Hepatocyte (in vitro differentiated cells): ENCODE measurements around the gene SLC47A2. TPM values are rescaled to one million over a fixed set of nuclear protein-coding genes. Genes with fewer than 3 reads are reported as not detected.

Source experiments
- DNase-seq: peaks from one replicate; pipeline ENCODE4 v3.0.0-alpha.2; 2016; ENCODE audit warnings: low spot score
- H2AFZ ChIP-seq: fragments of 200-600 bp; sonication (generic); 2 replicates; pipeline ENCODE4 v1.6.0; 2016; ENCODE audit warnings: antibody characterized with exemption, mild to moderate bottlenecking
- H3K27ac ChIP-seq: fragments of 200-600 bp; sonication (generic); 2 replicates; pipeline ENCODE4 v1.5.1; 2016; ENCODE audit warnings: mild to moderate bottlenecking
- H3K27me3 ChIP-seq: fragments of 200-600 bp; sonication (generic); 2 replicates; pipeline ENCODE4 v1.6.1; 2016
- H3K36me3 ChIP-seq: fragments of 200-600 bp; sonication (generic); replicated peaks from 2 replicates; pipeline ENCODE4 v1.5.1; 2016; ENCODE audit warnings: low read depth; ENCODE audit not compliant: insufficient read depth
- H3K4me1 ChIP-seq: fragments of 200-600 bp; sonication (generic); 2 replicates; pipeline ENCODE4 v1.5.1; 2016; ENCODE audit warnings: mild to moderate bottlenecking, moderate library complexity; ENCODE audit not compliant: insufficient read depth
- H3K4me2 ChIP-seq: fragments of 200-600 bp; sonication (generic); 2 replicates; pipeline ENCODE4 v1.6.0; 2016
- H3K4me3 ChIP-seq: fragments of 200-600 bp; sonication (generic); 2 replicates; pipeline ENCODE4 v1.5.1; 2016; ENCODE audit warnings: mild to moderate bottlenecking
- H3K79me2 ChIP-seq: fragments of 200-600 bp; sonication (generic); 2 replicates; pipeline ENCODE4 v1.6.0; 2017; ENCODE audit warnings: mild to moderate bottlenecking
- H3K9me2 ChIP-seq: fragments of 200-600 bp; sonication (generic); replicated peaks from 2 replicates; pipeline ENCODE4 v1.6.0; 2017; ENCODE audit warnings: mild to moderate bottlenecking; ENCODE audit not compliant: insufficient read depth
- H3K9me3 ChIP-seq: fragments of 200-600 bp; sonication (generic); 2 replicates; pipeline ENCODE4 v1.5.1; 2016; ENCODE audit warnings: low read depth, mild to moderate bottlenecking
- H4K20me1 ChIP-seq: fragments of 200-600 bp; sonication (generic); 2 replicates; pipeline ENCODE4 v1.6.0; 2016; ENCODE audit warnings: mild to moderate bottlenecking; ENCODE audit not compliant: insufficient read depth, poor library complexity, severe bottlenecking
- CTCF ChIP-seq: fragments of 200-600 bp; sonication (generic); IDR thresholded peaks from 2 replicates; pipeline ENCODE4 v1.5.1; 2016; ENCODE audit warnings: antibody characterized with exemption, mild to moderate bottlenecking; ENCODE audit not compliant: poor library complexity
- EZH2 ChIP-seq: fragments of 200-600 bp; sonication (generic); IDR thresholded peaks from 2 replicates; pipeline ENCODE4 v1.6.1; 2016; ENCODE audit warnings: antibody characterized with exemption, mild to moderate bottlenecking, borderline replicate concordance
- EZH2phosphoT487 ChIP-seq: fragments of 200-600 bp; sonication (generic); IDR thresholded peaks from one replicate; pipeline ENCODE4 v1.6.1; 2018; ENCODE audit warnings: antibody characterized with exemption, mild to moderate bottlenecking, low read depth, moderate library complexity; ENCODE audit not compliant: unreplicated experiment, severe bottlenecking
- WGBS: methylation state at CpG from one replicate; pipeline ENCODE4 v1.1.6; 2016; ENCODE audit warnings: low lambda C conversion rate; ENCODE audit errors: missing lambda C conversion rate; 5-methylcytosine and 5-hydroxymethylcytosine counted together
- polyA plus RNA-seq: library from polyadenylated mRNA; unstranded; fragments of >200 nt; fragmentation: Nextera tagmentation; extraction: Ambion mirVana; gene quantifications from 2 replicates; pipeline ENCODE4 v1.2.1, GENCODE V29; 2016
- total RNA-seq: library from RNA; depleted of rRNA; stranded (reverse); fragments of >200 nt; gene quantifications from 2 replicates; pipeline ENCODE4 v1.2.3, GENCODE V29; 2014

The SLC47A2 gene
- total and polyA plus RNA-seq, 2 experiments from 2014 or later, result 0.07 TPM; not detected in 1

DNA sequence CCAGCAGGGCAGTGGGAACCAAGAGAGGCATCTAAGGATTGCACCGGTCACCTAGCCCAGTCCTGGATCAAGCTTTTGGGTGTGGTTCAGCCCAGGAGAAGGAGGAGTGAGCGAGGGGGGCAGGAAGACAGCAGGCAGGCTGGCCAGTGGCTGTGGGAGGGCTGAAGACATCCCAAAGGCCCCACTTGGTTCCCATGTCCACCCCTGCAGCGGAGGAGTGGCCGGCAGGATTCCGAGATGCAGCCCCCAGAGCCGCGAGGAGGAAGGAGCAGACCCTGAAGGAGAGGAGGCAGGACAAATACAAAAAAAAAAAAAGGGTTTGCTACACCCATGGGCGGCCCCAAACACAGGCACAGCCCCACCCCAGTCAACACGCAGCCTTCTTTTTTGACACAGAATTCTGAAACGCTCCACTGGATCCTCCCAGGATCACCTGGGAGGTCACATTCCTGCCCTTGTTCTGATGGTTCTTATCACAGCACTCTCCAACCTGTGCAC, 1.1 kb upstream of the SLC47A2 start:
- H3K4me1 ChIP-seq, result peaks cover 5% of the 10 kb centered on the region
- no peak overlapping the region for H3K4me3 ChIP-seq
- WGBS, result 87% methylated on average over 10 of the region's 10 CpGs
- no peaks in the 10 kb centered on the region for H3K27me3 ChIP-seq
- H3K79me2 ChIP-seq, result no peaks in the 10 kb centered on the region
- H3K9me3 ChIP-seq, result no peaks in the 10 kb centered on the region
- no peaks in the 10 kb centered on the region for H4K20me1 ChIP-seq
- no peaks in the 10 kb centered on the region for H3K9me2 ChIP-seq
- no peak overlapping the region for H3K27ac ChIP-seq
- no peak overlapping the region for H2AFZ ChIP-seq
- TF ChIP-seq EZH2phosphoT487, result no peak
- no peak for TF ChIP-seq CTCF
- no peak for TF ChIP-seq EZH2
- H3K36me3 ChIP-seq, result no peaks in the 10 kb centered on the region
- H3K4me2 ChIP-seq, result no peak overlapping the region
- no peak for DNase-seq

DNA sequence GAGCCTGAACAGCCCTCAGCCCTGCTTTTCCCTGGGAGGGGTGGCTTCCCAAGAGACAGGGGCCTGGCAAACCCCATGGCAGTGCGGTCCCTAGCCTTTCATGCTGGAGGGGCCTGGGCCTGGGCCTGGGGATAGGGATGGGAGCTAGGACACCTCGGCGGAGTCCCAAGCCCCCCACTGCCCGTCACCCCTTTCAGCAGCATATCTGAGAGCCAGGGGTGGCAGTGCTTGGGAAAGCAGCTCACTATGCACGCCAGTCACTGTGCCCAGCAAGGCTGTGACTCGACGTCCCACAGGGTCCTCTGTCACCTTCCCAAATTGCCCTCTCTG, 612 bp upstream of the SLC47A2 start:
- Histone ChIP-seq H3K27me3 (no peaks in the 10 kb centered on the region), H3K36me3 (no peaks in the 10 kb centered on the region), H2AFZ (no peak overlapping the region), H3K79me2 (no peaks in the 10 kb centered on the region), H3K9me3 (no peaks in the 10 kb centered on the region), H3K4me3 (no peak overlapping the region), H3K4me2 (no peak overlapping the region), H4K20me1 (no peaks in the 10 kb centered on the region), H3K9me2 (no peaks in the 10 kb centered on the region), H3K4me1 (peaks cover 5% of the 10 kb centered on the region), H3K27ac (no peak overlapping the region)
- 90% methylated on average over 7 of the region's 7 CpGs for WGBS
- no peak for DNase-seq
- no peak for TF ChIP-seq EZH2phosphoT487
- no peak for TF ChIP-seq EZH2
- TF ChIP-seq CTCF, result no peak

- no peak overlapping the region for H3K27ac ChIP-seq
- no peaks in the 10 kb centered on the region for H3K9me2 ChIP-seq
- no peaks in the 10 kb centered on the region for H3K36me3 ChIP-seq
- no peaks in the 10 kb centered on the region for H3K79me2 ChIP-seq
- WGBS, result 94% methylated on average over 27 of the region's 27 CpGs
- no peaks in the 10 kb centered on the region for H3K9me3 ChIP-seq
- no peak for DNase-seq
- H3K4me1 ChIP-seq, result no peaks in the 10 kb centered on the region
- no peak overlapping the region for H2AFZ ChIP-seq
- no peaks in the 10 kb centered on the region for H3K27me3 ChIP-seq
- H3K4me2 ChIP-seq, result no peak overlapping the region
- TF ChIP-seq CTCF, result no peak
- no peak for TF ChIP-seq EZH2phosphoT487
- no peak for TF ChIP-seq EZH2
- no peak overlapping the region for H3K4me3 ChIP-seq
- no peaks in the 10 kb centered on the region for H4K20me1 ChIP-seq
These were observed 1.6 kb downstream of the SLC47A2 start for GRCh38 chr17:19714542-19715411.
